Naive thymus-derived CD8-positive, alpha-beta T cell (primary cell): ENCODE measurements around the gene LLCFC1. TPM values are rescaled to one million over a fixed set of nuclear protein-coding genes. Genes with fewer than 3 reads are reported as not detected.

Experiments
- ATAC-seq, 2 donors: fragments of 150-1000 bp; cut with Tn5 transposase in 1 of 2; sonication (Bioruptor Pico), chemical (Tn5 transposase) in 1 of 2; 1 replicate in 1 of 2; 2 replicates in 1 of 2; pipeline ENCODE4 v1.10.0; 2021; ENCODE audit warnings: mild to moderate bottlenecking in 2 of 2, moderate library complexity in 2 of 2
- POLR2A ChIA-PET: fragments of 350-600 bp; sonication (Branson Sonifier 250); formaldehyde crosslinking; loops from one replicate; lab custom pipeline; 2021; ENCODE audit warnings: antibody characterized with exemption; lab: Charles Lee
- DNase-seq, 10 donors: peaks; one replicate each; pipeline versions ENCODE4 v3.0.0 to v3.0.0-alpha.2; 2020 to 2022
- H3K27ac Mint-ChIP-seq, 10 donors: one replicate each; pipeline ENCODE4 v1.8.0; 2020 to 2022; ENCODE audit warnings: mild to moderate bottlenecking in 10 of 10, mixed read lengths in 10 of 10, moderate library complexity in 4 of 10, inconsistent platforms in 1 of 10
- H3K27me3 Mint-ChIP-seq, 5 donors: one replicate each; pipeline ENCODE4 v1.8.0; 2021 to 2022; ENCODE audit warnings: mixed read lengths in 5 of 5
- H3K36me3 Mint-ChIP-seq, 3 donors: one replicate each; pipeline ENCODE4 v1.8.0; 2020 to 2022; ENCODE audit warnings: mixed read lengths in 3 of 3, mild to moderate bottlenecking in 2 of 3, inconsistent platforms in 1 of 3
- H3K4me1 Mint-ChIP-seq, 4 donors: one replicate each; pipeline ENCODE4 v1.8.0; 2021 to 2022; ENCODE audit warnings: mixed read lengths in 4 of 4
- H3K4me3 Mint-ChIP-seq, 10 donors: one replicate each; pipeline ENCODE4 v1.8.0; 2020 to 2022; ENCODE audit warnings: mild to moderate bottlenecking in 10 of 10, mixed read lengths in 10 of 10, moderate library complexity in 6 of 10, inconsistent platforms in 1 of 10
- H3K9me3 Mint-ChIP-seq, 9 donors: one replicate each; pipeline ENCODE4 v1.8.0; 2020 to 2022; ENCODE audit warnings: mixed read lengths in 9 of 9, mild to moderate bottlenecking in 3 of 9, inconsistent platforms in 1 of 9, moderate library complexity in 1 of 9
- polyA plus RNA-seq, 3 donors: library from polyadenylated mRNA; unstranded; fragments of 300-500 nt; fragmentation: Illumina TruSeq; gene quantifications; one replicate each; pipeline ENCODE4 v1.2.3, GENCODE V29; 2021
- total RNA-seq, 8 experiments: library from RNA in 2 of 8; stranded (reverse) in 2 of 8; gene quantifications; one replicate each; pipeline ENCODE4 v1.2.3 and lab custom pipeline; 2021 to 2026

Gene LLCFC1
- total and polyA plus RNA-seq, 5 experiments from 2014 or later, result not detected

GRCh38 chr7:142899661-142900060 lies 39.6 kb upstream of the LLCFC1 start:
- Mint-ChIP-seq H3K4me1 (no peaks in the 10 kb centered on the region), H3K9me3 (peaks cover 0 to 7% (median 0%) of the 10 kb centered on the region in 9 donors), H3K27me3 (peaks cover 0 to 9% (median 0%) of the 10 kb centered on the region in 5 donors), H3K4me3 (no peak overlapping the region), H3K36me3 (no peaks in the 10 kb centered on the region), H3K27ac (no peak overlapping the region)
- POLR2A ChIA-PET, result no interaction called here
- ATAC-seq (no peak), DNase-seq (no peak)

GRCh38 chr7:142901426-142902259 lies 37.6 kb upstream of the LLCFC1 start:
- DNase-seq (no peak), ATAC-seq (no peak)
- POLR2A ChIA-PET, result no interaction called here
- Mint-ChIP-seq H3K27me3 (peaks cover 0 to 5% (median 0%) of the 10 kb centered on the region in 5 donors), H3K36me3 (no peaks in the 10 kb centered on the region), H3K4me1 (no peaks in the 10 kb centered on the region), H3K27ac (no peak overlapping the region), H3K9me3 (peaks cover 0 to 11% (median 0%) of the 10 kb centered on the region in 9 donors), H3K4me3 (no peak overlapping the region)

- peaks cover 0 to 11% (median 0%) of the 10 kb centered on the region in 9 donors for H3K9me3 Mint-ChIP-seq
- no peak for DNase-seq
- H3K4me1 Mint-ChIP-seq, result no peaks in the 10 kb centered on the region
- ATAC-seq, result no peak
- no peak overlapping the region for H3K4me3 Mint-ChIP-seq
- POLR2A ChIA-PET, result no interaction called here
- peaks cover 7 to 14% (median 13%) of the 10 kb centered on the region in 5 donors for H3K27me3 Mint-ChIP-seq
- H3K27ac Mint-ChIP-seq, result no peak overlapping the region
- no peaks in the 10 kb centered on the region for H3K36me3 Mint-ChIP-seq
These were observed 35.2 kb upstream of the LLCFC1 start for GRCh38 chr7:142904128-142904527.

- Mint-ChIP-seq H3K9me3 (peaks cover 0 to 11% (median 0%) of the 10 kb centered on the region in 9 donors), H3K27ac (no peak overlapping the region), H3K27me3 (peaks cover 7 to 23% (median 16%) of the 10 kb centered on the region in 5 donors), H3K4me3 (no peak overlapping the region), H3K36me3 (no peaks in the 10 kb centered on the region), H3K4me1 (peaks cover 0 to 2% (median 0%) of the 10 kb centered on the region in 4 donors)
- no peak for DNase-seq
- POLR2A ChIA-PET, result no interaction called here
- ATAC-seq, result no peak
These were observed 33.5 kb upstream of the LLCFC1 start for GRCh38 chr7:142905759-142906158.

GRCh38 chr7:142906643-142907042 lies 32.6 kb upstream of the LLCFC1 start:
- no peak for DNase-seq
- Mint-ChIP-seq H3K27ac (no peak overlapping the region), H3K36me3 (no peaks in the 10 kb centered on the region), H3K4me3 (no peak overlapping the region), H3K27me3 (peaks cover 10 to 30% (median 21%) of the 10 kb centered on the region in 5 donors), H3K4me1 (peaks cover 0 to 2% (median 0%) of the 10 kb centered on the region in 4 donors), H3K9me3 (peaks cover 0 to 11% (median 0%) of the 10 kb centered on the region in 9 donors)
- ATAC-seq, result no peak
- POLR2A ChIA-PET, result no interaction called here

GRCh38 chr7:142908290-142908689 lies 31.0 kb upstream of the LLCFC1 start:
- Mint-ChIP-seq H3K27ac (no peak overlapping the region), H3K36me3 (no peaks in the 10 kb centered on the region), H3K4me1 (peaks cover 0 to 2% (median 0%) of the 10 kb centered on the region in 4 donors), H3K9me3 (peaks cover 0 to 7% (median 0%) of the 10 kb centered on the region in 9 donors), H3K27me3 (peaks cover 10 to 41% (median 25%) of the 10 kb centered on the region in 5 donors), H3K4me3 (no peak overlapping the region)
- POLR2A ChIA-PET, result no interaction called here
- ATAC-seq (no peak), DNase-seq (no peak)

GRCh38 chr7:142908921-142909890 lies 30.1 kb upstream of the LLCFC1 start:
- H3K27me3 Mint-ChIP-seq, result peaks cover 12 to 41% (median 25%) of the 10 kb centered on the region in 5 donors
- H3K27ac Mint-ChIP-seq, result no peak overlapping the region
- H3K9me3 Mint-ChIP-seq, result peaks cover 0 to 7% (median 0%) of the 10 kb centered on the region in 9 donors
- DNase-seq (no peak), ATAC-seq (peak in 1 of 2 donors; percentile 36)
- H3K4me3 Mint-ChIP-seq, result no peak overlapping the region
- H3K4me1 Mint-ChIP-seq, result peaks cover 0 to 4% (median 0%) of the 10 kb centered on the region in 4 donors
- POLR2A ChIA-PET, result no interaction called here
- H3K36me3 Mint-ChIP-seq, result no peaks in the 10 kb centered on the region

- Mint-ChIP-seq H3K4me3 (no peak overlapping the region), H3K9me3 (peaks cover 0 to 4% (median 0%) of the 10 kb centered on the region in 9 donors), H3K27me3 (peaks cover 12 to 41% (median 28%) of the 10 kb centered on the region in 5 donors), H3K27ac (no peak overlapping the region), H3K4me1 (peaks cover 0 to 6% (median 0%) of the 10 kb centered on the region in 4 donors), H3K36me3 (no peaks in the 10 kb centered on the region)
- ATAC-seq, result no peak
- no peak for DNase-seq
- POLR2A ChIA-PET, result no interaction called here
These were observed 29.3 kb upstream of the LLCFC1 start for GRCh38 chr7:142910031-142910433.

GRCh38 chr7:142910481-142910880 lies 28.8 kb upstream of the LLCFC1 start:
- POLR2A ChIA-PET, result no interaction called here
- no peak overlapping the region for H3K4me3 Mint-ChIP-seq
- no peak overlapping the region for H3K27ac Mint-ChIP-seq
- peaks cover 12 to 41% (median 28%) of the 10 kb centered on the region in 5 donors for H3K27me3 Mint-ChIP-seq
- H3K36me3 Mint-ChIP-seq, result no peaks in the 10 kb centered on the region
- ATAC-seq, result no peak
- peaks cover 0 to 6% (median 0%) of the 10 kb centered on the region in 4 donors for H3K4me1 Mint-ChIP-seq
- peaks cover 0 to 4% (median 0%) of the 10 kb centered on the region in 9 donors for H3K9me3 Mint-ChIP-seq
- no peak for DNase-seq

- Mint-ChIP-seq H3K4me3 (no peak overlapping the region), H3K9me3 (no peaks in the 10 kb centered on the region), H3K4me1 (peaks cover 0 to 6% (median 0%) of the 10 kb centered on the region in 4 donors), H3K27me3 (peaks cover 10 to 46% (median 24%) of the 10 kb centered on the region in 5 donors), H3K36me3 (no peaks in the 10 kb centered on the region), H3K27ac (no peak overlapping the region)
- ATAC-seq, result no peak
- POLR2A ChIA-PET, result no interaction called here
- no peak for DNase-seq
These were observed 26.2 kb upstream of the LLCFC1 start for GRCh38 chr7:142913051-142913450.

- ATAC-seq (no peak), DNase-seq (no peak)
- POLR2A ChIA-PET, result no interaction called here
- H3K4me3 Mint-ChIP-seq, result no peak overlapping the region
- H3K27me3 Mint-ChIP-seq, result peaks cover 13 to 46% (median 25%) of the 10 kb centered on the region in 5 donors
- no peak overlapping the region for H3K27ac Mint-ChIP-seq
- no peaks in the 10 kb centered on the region for H3K9me3 Mint-ChIP-seq
- no peaks in the 10 kb centered on the region for H3K36me3 Mint-ChIP-seq
- peaks cover 0 to 6% (median 0%) of the 10 kb centered on the region in 4 donors for H3K4me1 Mint-ChIP-seq
These were observed 25.7 kb upstream of the LLCFC1 start for GRCh38 chr7:142913566-142913965.

- Mint-ChIP-seq H3K27ac (no peak overlapping the region), H3K4me3 (no peak overlapping the region), H3K4me1 (peaks cover 0 to 6% (median 0%) of the 10 kb centered on the region in 4 donors), H3K36me3 (no peaks in the 10 kb centered on the region), H3K27me3 (peaks cover 8 to 46% (median 20%) of the 10 kb centered on the region in 5 donors), H3K9me3 (no peaks in the 10 kb centered on the region)
- ATAC-seq, result no peak
- DNase-seq, result no peak
- POLR2A ChIA-PET, result no interaction called here
These were observed 25.2 kb upstream of the LLCFC1 start for GRCh38 chr7:142914121-142914520.
